HFF-Myc (cell line): ENCODE data around the gene KIF2C.
"Not testable (repeated sequence)": the region's sequence is repeated elsewhere in the genome, so short reads cannot be mapped to it uniquely, and the experiment has no call there.

Source experiments
- DNase-seq: peaks from one replicate; pipeline ENCODE4 v3.0.0-alpha.2; 2011; ENCODE audit warnings: low read depth; ENCODE audit errors: extremely low read depth
- H3K4me3 ChIP-seq: replicated peaks from 2 replicates; pipeline ENCODE4 v1.5.1; 2011; ENCODE audit warnings: low read depth, mild to moderate bottlenecking, control low read depth, low read length
- CTCF ChIP-seq: IDR thresholded peaks from 2 replicates; pipeline ENCODE4 v1.5.1; 2012; ENCODE audit warnings: mild to moderate bottlenecking, low read depth, low read length, control low read depth; ENCODE audit errors: missing control alignments

Gene KIF2C

GRCh38 chr1:44696789-44697345, 42.8 kb upstream of the KIF2C start:
- no peak for TF ChIP-seq CTCF
- DNase-seq: no peak
- H3K4me3 ChIP-seq: no peak overlapping the region

GRCh38 chr1:44698138-44698537, 41.5 kb upstream of the KIF2C start:
- DNase-seq: no peak
- no peak for TF ChIP-seq CTCF
- no peak overlapping the region for H3K4me3 ChIP-seq

- not testable (repeated sequence) for DNase-seq
Measured at GRCh38 chr1:44699375-44699774, 40.3 kb upstream of the KIF2C start.

GRCh38 chr1:44700573-44700972, 39.1 kb upstream of the KIF2C start:
- no peak overlapping the region for H3K4me3 ChIP-seq
- TF ChIP-seq CTCF: no peak

More at GRCh38 chr1:44699375-44699774, 40.3 kb upstream of the KIF2C start:
- H3K4me3 ChIP-seq: not testable (repeated sequence)

GRCh38 chr1:44701141-44701573, 38.5 kb upstream of the KIF2C start:
- no peak for DNase-seq
- no peak for TF ChIP-seq CTCF
- H3K4me3 ChIP-seq: no peak overlapping the region

More at GRCh38 chr1:44700573-44700972, 39.1 kb upstream of the KIF2C start:
- no peak for DNase-seq

- no peak for DNase-seq
- H3K4me3 ChIP-seq: no peak overlapping the region
- no peak for TF ChIP-seq CTCF
Measured at GRCh38 chr1:44705470-44705869, 34.2 kb upstream of the KIF2C start.

GRCh38 chr1:44705938-44706337, 33.7 kb upstream of the KIF2C start:
- no peak overlapping the region for H3K4me3 ChIP-seq
- no peak for DNase-seq
- no peak for TF ChIP-seq CTCF
